ENCODE data around the gene CORO6. TPM values are rescaled to one million over a fixed set of nuclear protein-coding genes. Genes with fewer than 3 reads are reported as not detected.

Gene CORO6
- polyA plus RNA-seq, 2 of the 4 experiments (the other 2 are of a cell fraction), result 5.0 to 10.1 TPM

GRCh38 chr17:29633886-29634285 is 11.2 kb upstream of the CORO6 start:
- WGBS (ENCODE audit: missing lambda C conversion rate), result 94% methylated on average over 3 of the region's 3 CpGs
- Histone ChIP-seq H3K9me3 (no peaks in the 10 kb centered on the region), H3K4me2 (no peak overlapping the region), H3K4me3 (no peak overlapping the region), H3K4me1 (peaks cover 5% of the 10 kb centered on the region), H3K27ac (no peak overlapping the region)
- ATAC-seq (no peak), DNase-seq (ENCODE audit: low read depth in 1 of 2, low spot score in 1 of 2) (no peak), FAIRE-seq (no peak)
- POLR2A ChIA-PET, result no interaction called here
- TF ChIP-seq POLR2AphosphoS2 (conservative IDR thresholded peaks at IDR 0.05; ENCODE audit: low read length) (no peak), NR3C1 (IDR thresholded peaks at IDR 0.05) (no peak), RARB (CRISPR knock-in tag; IDR thresholded peaks at IDR 0.05) (no peak), FOSL2 (IDR thresholded peaks at IDR 0.05) (no peak), FOSL2 (CRISPR knock-in tag; IDR thresholded peaks at IDR 0.05) (no peak), TP53 (CRISPR knock-in tag; IDR thresholded peaks at IDR 0.05) (no peak), MAX (IDR thresholded peaks at IDR 0.05) (no peak), RAD21 (conservative IDR thresholded peaks at IDR 0.05 in 1 of 2, IDR thresholded peaks at IDR 0.05 in 1 of 2) (no peak), EP300 (IDR thresholded peaks at IDR 0.05) (no peak), PHF8 (IDR thresholded peaks at IDR 0.05; ENCODE audit: borderline replicate concordance, low read depth) (no peak), HOXA7 (CRISPR knock-in tag; IDR thresholded peaks at IDR 0.05) (no peak), MAFK (IDR thresholded peaks at IDR 0.05; ENCODE audit: partially characterized antibody) (no peak), JUNB (IDR thresholded peaks at IDR 0.05) (no peak), ZSCAN20 (CRISPR knock-in tag; IDR thresholded peaks at IDR 0.05) (no peak), E2F6 (IDR thresholded peaks at IDR 0.05; ENCODE audit: borderline replicate concordance, low read depth) (no peak)
- CTCF ChIA-PET, result interaction anchor here (1.3 to 2.5 kb wide), 5 partner anchors 12 to 297 kb away, joined by 5 to 17 read pairs (median 8); partner anchors contain the start of gene CORO6

GRCh38 chr17:29630630-29631193 is 8.0 kb upstream of the CORO6 start:
- CTCF ChIA-PET, result interaction anchor here (2.5 kb wide), 1 partner anchor 13 kb away, joined by 14 read pairs; no protein-coding TSS in a partner anchor
- FAIRE-seq (no peak), DNase-seq (ENCODE audit: low read depth in 1 of 2, low spot score in 1 of 2) (no peak), ATAC-seq (no peak)
- Histone ChIP-seq H3K9me3 (no peaks in the 10 kb centered on the region), H3K27ac (no peak overlapping the region), H3K4me3 (no peak overlapping the region), H3K4me1 (no peaks in the 10 kb centered on the region), H3K4me2 (no peak overlapping the region)
- WGBS (ENCODE audit: missing lambda C conversion rate), result 84% methylated on average over 6 of the region's 6 CpGs
- POLR2A ChIA-PET, result no interaction called here
- TF ChIP-seq RNF2 (IDR thresholded peaks at IDR 0.05; ENCODE audit: borderline replicate concordance, low read depth) (no peak), MAFK (IDR thresholded peaks at IDR 0.05; ENCODE audit: partially characterized antibody) (peak; percentile 28)

GRCh38 chr17:29629839-29630238 is 7.1 kb upstream of the CORO6 start:
- no peaks in the 10 kb centered on the region for H3K4me1 ChIP-seq
- 64% methylated on average over 2 of the region's 2 CpGs for WGBS (ENCODE audit: missing lambda C conversion rate)
- H3K4me2 ChIP-seq, result no peak overlapping the region
- ChIA-PET POLR2A (no interaction called here), CTCF (interaction anchor here (3.3 kb wide), 1 partner anchor 10 kb away, joined by 19 read pairs; no protein-coding TSS in a partner anchor)
- ATAC-seq (no peak), DNase-seq (ENCODE audit: low read depth in 1 of 2, low spot score in 1 of 2) (no peak), FAIRE-seq (no peak)
- no peak for TF ChIP-seq TP53 (CRISPR knock-in tag; IDR thresholded peaks at IDR 0.05)
- no peak for TF ChIP-seq MAZ (IDR thresholded peaks at IDR 0.05; ENCODE audit: borderline replicate concordance, low read depth, low read length)
- TF ChIP-seq HOXB13 (CRISPR knock-in tag; IDR thresholded peaks at IDR 0.05; ENCODE audit: low read depth), result no peak
- TF ChIP-seq FOSL2 (IDR thresholded peaks at IDR 0.05), result no peak
- TF ChIP-seq FOSL2 (CRISPR knock-in tag; IDR thresholded peaks at IDR 0.05), result no peak
- no peak for TF ChIP-seq HES2 (IDR thresholded peaks at IDR 0.05)
- TF ChIP-seq JUNB (IDR thresholded peaks at IDR 0.05), result no peak
- no peak overlapping the region for H3K27ac ChIP-seq
- H3K9me3 ChIP-seq, result no peaks in the 10 kb centered on the region
- no peak overlapping the region for H3K4me3 ChIP-seq

GRCh38 chr17:29628644-29629043 is 5.9 kb upstream of the CORO6 start:
- CTCF ChIA-PET, result interaction anchor here (1.1 to 5.1 kb wide), 5 partner anchors 11 to 151 kb away, joined by 4 to 52 read pairs (median 7); no protein-coding TSS in a partner anchor
- ATAC-seq (no peak), FAIRE-seq (no peak), DNase-seq (ENCODE audit: low read depth in 1 of 2, low spot score in 1 of 2) (no peak)
- POLR2A ChIA-PET, result no interaction called here
- no peak overlapping the region for H3K27ac ChIP-seq
- no peak overlapping the region for H3K4me3 ChIP-seq
- H3K4me1 ChIP-seq, result no peaks in the 10 kb centered on the region
- no peak overlapping the region for H3K4me2 ChIP-seq
- 80% methylated on average over 2 of the region's 2 CpGs for WGBS (ENCODE audit: missing lambda C conversion rate)
- no peaks in the 10 kb centered on the region for H3K9me3 ChIP-seq
- TF ChIP-seq RFX5 (IDR thresholded peaks at IDR 0.05), result no peak
- TF ChIP-seq HOXA7 (CRISPR knock-in tag; IDR thresholded peaks at IDR 0.05), result no peak
- TF ChIP-seq CTCF (IDR thresholded peaks at IDR 0.05), result no peak
- TF ChIP-seq FOSL2 (IDR thresholded peaks at IDR 0.05), result no peak
- TF ChIP-seq FOSL2 (CRISPR knock-in tag; IDR thresholded peaks at IDR 0.05), result no peak
- no peak for TF ChIP-seq FOSB (CRISPR knock-in tag; IDR thresholded peaks at IDR 0.05)
- TF ChIP-seq ZC3H11A (IDR thresholded peaks at IDR 0.05), result no peak
- no peak for TF ChIP-seq SMC3 (IDR thresholded peaks at IDR 0.05)
- TF ChIP-seq HDAC2 (IDR thresholded peaks at IDR 0.05), result no peak
- TF ChIP-seq MYC (IDR thresholded peaks at IDR 0.05; ENCODE audit: borderline replicate concordance, low read length), result no peak
- no peak for TF ChIP-seq CHD2 (IDR thresholded peaks at IDR 0.05; ENCODE audit: low read length, partially characterized antibody)
- no peak for TF ChIP-seq MAZ (IDR thresholded peaks at IDR 0.05; ENCODE audit: borderline replicate concordance, low read depth, low read length)
- TF ChIP-seq CEBPB (IDR thresholded peaks at IDR 0.05), result no peak
- no peak for TF ChIP-seq USF2 (IDR thresholded peaks at IDR 0.05)

All from A549 (cell line).